ENCODE data around the gene CUBN.

DNA sequence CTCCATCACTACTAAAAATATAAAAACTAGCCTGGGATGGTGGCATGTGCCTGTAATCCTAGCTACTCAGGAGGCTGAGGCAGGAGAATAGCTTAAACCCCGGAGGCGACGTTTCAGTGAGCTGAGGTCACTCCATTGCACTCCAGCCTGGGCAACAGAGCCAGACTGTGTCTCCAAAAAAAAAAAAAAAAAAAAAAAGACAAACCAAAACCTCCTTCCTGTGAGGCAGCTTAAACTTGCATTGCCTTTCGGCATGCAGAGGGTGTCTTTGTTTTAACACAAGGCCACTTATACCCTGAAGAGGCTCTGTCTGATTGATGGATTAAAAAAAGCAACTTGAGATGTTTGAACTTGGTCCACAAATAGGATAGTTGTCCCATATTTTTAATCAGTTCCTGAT lies 184.0 kb downstream of the CUBN start:
- TF ChIP-seq, protein P1, sequence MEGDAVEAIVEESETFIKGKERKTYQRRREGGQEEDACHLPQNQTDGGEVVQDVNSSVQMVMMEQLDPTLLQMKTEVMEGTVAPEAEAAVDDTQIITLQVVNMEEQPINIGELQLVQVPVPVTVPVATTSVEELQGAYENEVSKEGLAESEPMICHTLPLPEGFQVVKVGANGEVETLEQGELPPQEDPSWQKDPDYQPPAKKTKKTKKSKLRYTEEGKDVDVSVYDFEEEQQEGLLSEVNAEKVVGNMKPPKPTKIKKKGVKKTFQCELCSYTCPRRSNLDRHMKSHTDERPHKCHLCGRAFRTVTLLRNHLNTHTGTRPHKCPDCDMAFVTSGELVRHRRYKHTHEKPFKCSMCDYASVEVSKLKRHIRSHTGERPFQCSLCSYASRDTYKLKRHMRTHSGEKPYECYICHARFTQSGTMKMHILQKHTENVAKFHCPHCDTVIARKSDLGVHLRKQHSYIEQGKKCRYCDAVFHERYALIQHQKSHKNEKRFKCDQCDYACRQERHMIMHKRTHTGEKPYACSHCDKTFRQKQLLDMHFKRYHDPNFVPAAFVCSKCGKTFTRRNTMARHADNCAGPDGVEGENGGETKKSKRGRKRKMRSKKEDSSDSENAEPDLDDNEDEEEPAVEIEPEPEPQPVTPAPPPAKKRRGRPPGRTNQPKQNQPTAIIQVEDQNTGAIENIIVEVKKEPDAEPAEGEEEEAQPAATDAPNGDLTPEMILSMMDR (IDR thresholded peaks at IDR 0.05): no peak
- TF ChIP-seq POLR2A (IDR thresholded peaks at IDR 0.05): no peak

All from tibial nerve (tissue), 3 donors.